PC-9 (cell line): ENCODE measurements around the gene ZNHIT1. TPM values are rescaled to one million over a fixed set of nuclear protein-coding genes. Genes with fewer than 3 reads are reported as not detected.

Experiments
- BruUV-seq: library from RNA; stranded (reverse); fragments of 400-500 nt; replicated peaks from 2 replicates; lab custom pipeline; 2021; lab: Mats Ljungman, UMichigan
- CTCF ChIA-PET: fragments of 300-600 bp; sonication (Branson Sonifier 250); formaldehyde crosslinking; loops from one replicate; lab custom pipeline; 2022; ENCODE audit warnings: antibody characterized with exemption; lab: Charles Lee
- POLR2A ChIA-PET: fragments of 300-600 bp; sonication (Branson Sonifier 250); formaldehyde crosslinking; loops from one replicate; lab custom pipeline; 2022; ENCODE audit warnings: antibody characterized with exemption; ENCODE audit not compliant: unreplicated experiment; lab: Charles Lee
- DNase-seq, 2 experiments: peaks; one replicate each; pipeline versions ENCODE4 v3.0.0 to v3.0.0-alpha.2; 2015 to 2022; ENCODE audit warnings: mixed read lengths in 1 of 2
- H2AFZ ChIP-seq: fragments of 200-600 bp; sonication (generic); 2 replicates; pipeline ENCODE4 v1.8.1; 2017; ENCODE audit warnings: antibody characterized with exemption
- H3F3A ChIP-seq: fragments of 200-600 bp; sonication (generic); 2 replicates; pipeline ENCODE4 v1.8.1; 2017; ENCODE audit warnings: antibody characterized with exemption, mild to moderate bottlenecking, low read depth; ENCODE audit not compliant: insufficient read depth
- H3K27ac ChIP-seq: fragments of 200-600 bp; sonication (generic); 2 replicates; pipeline ENCODE4 v1.6.1; 2016; ENCODE audit warnings: mixed run types
- H3K27me3 ChIP-seq: fragments of 200-600 bp; sonication (generic); 2 replicates; pipeline ENCODE4 v1.6.1; 2016; ENCODE audit warnings: low read depth, mixed run types; ENCODE audit not compliant: insufficient read depth
- H3K36me3 ChIP-seq: fragments of 200-600 bp; sonication (generic); 2 replicates; pipeline ENCODE4 v1.6.1; 2016; ENCODE audit warnings: low read depth, mixed run types
- H3K4me1 ChIP-seq: fragments of 200-600 bp; sonication (generic); replicated peaks from 2 replicates; pipeline ENCODE4 v1.6.1; 2016; ENCODE audit warnings: mixed run types; ENCODE audit not compliant: insufficient read depth
- H3K4me2 ChIP-seq: fragments of 200-600 bp; sonication (generic); 2 replicates; pipeline ENCODE4 v1.6.1; 2017; ENCODE audit warnings: mixed run types
- H3K4me3 ChIP-seq: fragments of 200-600 bp; sonication (generic); 2 replicates; pipeline ENCODE4 v1.6.1; 2016; ENCODE audit warnings: mixed run types
- H3K79me2 ChIP-seq: fragments of 200-600 bp; sonication (generic); 2 replicates; pipeline ENCODE4 v1.6.1; 2017; ENCODE audit warnings: low read depth, mixed run types
- H3K9me2 ChIP-seq: fragments of 200-600 bp; sonication (generic); 2 replicates; pipeline ENCODE4 v1.8.1; 2017; ENCODE audit warnings: mild to moderate bottlenecking; ENCODE audit not compliant: insufficient read depth
- H3K9me3 ChIP-seq: fragments of 200-600 bp; sonication (generic); 2 replicates; pipeline ENCODE4 v1.8.1; 2016; ENCODE audit warnings: low read depth; ENCODE audit not compliant: insufficient read depth
- H4K20me1 ChIP-seq: fragments of 200-600 bp; sonication (generic); 2 replicates; pipeline ENCODE4 v1.8.1; 2017; ENCODE audit not compliant: insufficient read depth
- CTCF ChIP-seq: fragments of 200-600 bp; sonication (generic); conservative IDR thresholded peaks from 2 replicates; pipeline ENCODE4 v1.6.1; 2017; ENCODE audit warnings: mixed run types, antibody characterized with exemption, mild to moderate bottlenecking, moderate library complexity
- EZH2 ChIP-seq: fragments of 200-600 bp; sonication (generic); IDR thresholded peaks from 2 replicates; pipeline ENCODE4 v1.8.0; 2017; ENCODE audit warnings: antibody characterized with exemption, low read depth
- intact Hi-C: fragments of 100-400 bp; cut with micrococcal nuclease; formaldehyde crosslinking; loops from one replicate; pipeline ENCODE4 v1.10.0; 2022; ENCODE audit not compliant: unreplicated experiment
- total RNA-seq: library from RNA; stranded (reverse); gene quantifications from 2 replicates; pipeline ENCODE4 v1.2.3, GENCODE V29; 2021

ZNHIT1 gene
- total RNA-seq, 1 experiment from 2014 or later, result 110 TPM

GRCh38 chr7:101236292-101236835 is 18.4 kb downstream of the ZNHIT1 start:
- Histone ChIP-seq H3K4me3 (no peak overlapping the region), H3K79me2 (no peaks in the 10 kb centered on the region), H2AFZ (no peak overlapping the region), H3K4me1 (peaks cover 5% of the 10 kb centered on the region), H3K9me2 (no peaks in the 10 kb centered on the region), H3K27me3 (no peaks in the 10 kb centered on the region), H3K4me2 (no peak overlapping the region), H3K36me3 (no peaks in the 10 kb centered on the region), H3F3A (peaks cover 22% of the 10 kb centered on the region; the same call in 1 of the 2 replicates), H4K20me1 (0 out of 2 replicates have a peak, but pooled peaks cover 4% of the 10 kb centered on the region), H3K9me3 (no peaks in the 10 kb centered on the region), H3K27ac (no peak overlapping the region)
- intact Hi-C loops, result no loop called here
- DNase-seq, result no peak
- ChIA-PET POLR2A (interaction anchor here (1.0 kb wide), 1 partner anchor 19 kb away, joined by 10 read pairs; the partner anchor contains the start of gene PLOD3), CTCF (interaction anchor here (0.6 kb wide), 1 partner anchor 45 kb away, joined by 3 read pairs; no protein-coding TSS in a partner anchor)
- BruUV-seq, result no TSS peak
- TF ChIP-seq EZH2, result no peak
- no peak for TF ChIP-seq CTCF

- no peak for TF ChIP-seq EZH2
- TF ChIP-seq CTCF, result no peak
- no peak for DNase-seq
- BruUV-seq, result no TSS peak
- Histone ChIP-seq H3K27me3 (no peaks in the 10 kb centered on the region), H3K4me2 (no peak within 1 kb of the TSS), H3F3A (peaks cover 15% of the 10 kb centered on the region; the same call in 1 of the 2 replicates), H3K36me3 (no peaks in the 10 kb centered on the region), H3K4me1 (no peaks in the 10 kb centered on the region), H3K9me3 (no peaks in the 10 kb centered on the region), H3K79me2 (peaks cover 5% of the 10 kb centered on the region; the same call in 1 of the 2 replicates), H3K9me2 (no peaks in the 10 kb centered on the region), H3K27ac (no peak within 1 kb of the TSS), H3K4me3 (no peak within 1 kb of the TSS), H2AFZ (no peak within 1 kb of the TSS), H4K20me1 (peaks cover 10% of the 10 kb centered on the region; the same call in 1 of the 2 replicates)
- intact Hi-C loops, result no loop called here
- POLR2A ChIA-PET, result interaction anchor here (0.6 to 1.0 kb wide), 2 partner anchors 20 to 86 kb away, joined by 4 to 10 read pairs; partner anchors contain the start of gene PLOD3
- CTCF ChIA-PET, result interaction anchor here (0.6 kb wide), 1 partner anchor 46 kb away, joined by 3 read pairs; no protein-coding TSS in a partner anchor
These were observed 19.5 kb downstream of the ZNHIT1 start, which contains the start of gene CLDN15 for GRCh38 chr7:101237206-101238067. Gene CLDN15 (minus strand): TSS chr7:101237802. CDS start chr7:101237581, 221 bp downstream.
